SK-N-SH (cell line): Measurements from ENCODE around the gene LTC4S. TPM values are rescaled to one million over a fixed set of nuclear protein-coding genes. Genes with fewer than 3 reads are reported as not detected.

Source experiments
- CTCF ChIA-PET: fragments of 300-600, 350-600 bp; formaldehyde crosslinking; extraction: SDS; loops from one replicate; lab custom pipeline; 2021; lab: Yijun Ruan, JAX
- POLR2A ChIA-PET: fragments of 350-600 bp; sonication (Branson Sonifier 250); formaldehyde crosslinking; extraction: SDS; loops from one replicate; lab custom pipeline; 2020; ENCODE audit warnings: antibody characterized with exemption, inconsistent platforms; lab: Yijun Ruan, JAX
- DNase-seq: peaks from one replicate; pipeline ENCODE4 v3.0.0; 2012
- H2AFZ ChIP-seq: fragments of 200-600 bp; sonication (generic); 2 replicates; pipeline ENCODE4 v1.8.1; 2016; ENCODE audit warnings: antibody characterized with exemption, mild to moderate bottlenecking, low read depth
- H3F3A ChIP-seq: fragments of 200-600 bp; sonication (generic); replicated peaks from 2 replicates; pipeline ENCODE3; 2016; ENCODE audit warnings: antibody characterized with exemption, mild to moderate bottlenecking; ENCODE audit not compliant: insufficient read depth
- H3K27ac ChIP-seq, 2 experiments: fragments of 200-500 bp in 1 of 2; fragments of 200-600 bp in 1 of 2; sonication (Bioruptor generic) in 1 of 2; sonication (generic), shearing (Covaris generic) in 1 of 2; 2 replicates each; pipeline versions ENCODE4 v1.5.1 to v1.6.1; 2014 to 2016; ENCODE audit warnings: low read depth in 2 of 2, inconsistent platforms in 1 of 2, low read length in 1 of 2, mild to moderate bottlenecking in 1 of 2, mixed read lengths in 1 of 2
- H3K27me3 ChIP-seq: fragments of 200-600 bp; sonication (generic), shearing (Covaris generic); 2 replicates; pipeline ENCODE4 v1.6.1; 2016; ENCODE audit warnings: mixed run types; ENCODE audit not compliant: insufficient read depth
- H3K36me3 ChIP-seq, 2 experiments: fragments of 200-500 bp in 1 of 2; fragments of 200-600 bp in 1 of 2; sonication (Bioruptor generic) in 1 of 2; sonication (generic) in 1 of 2; replicated peaks in 1 of 2; 2 replicates each; pipeline versions ENCODE3 to v1.5.1; 2014 to 2016; ENCODE audit warnings: low read length in 1 of 2, mild to moderate bottlenecking in 1 of 2; ENCODE audit not compliant: insufficient read depth in 2 of 2, control insufficient read depth in 1 of 2
- H3K4me1 ChIP-seq, 2 experiments: fragments of 200-500 bp in 1 of 2; fragments of 200-600 bp in 1 of 2; sonication (Bioruptor generic) in 1 of 2; sonication (generic), shearing (Covaris generic) in 1 of 2; 2 replicates each; pipeline versions ENCODE4 v1.5.1 to v1.6.1; 2014 to 2016; ENCODE audit warnings: low read depth in 1 of 2, low read length in 1 of 2, mixed run types in 1 of 2; ENCODE audit not compliant: insufficient read depth in 2 of 2, control insufficient read depth in 1 of 2
- H3K4me2 ChIP-seq: fragments of 200-600 bp; sonication (generic), shearing (Covaris generic); 2 replicates; pipeline ENCODE4 v1.6.1; 2017; ENCODE audit warnings: mixed run types
- H3K4me3 ChIP-seq, 2 experiments: fragments of 200-500 bp in 1 of 2; fragments of 200-600 bp in 1 of 2; sonication (Bioruptor generic) in 1 of 2; sonication (generic), shearing (Covaris generic) in 1 of 2; 2 replicates each; pipeline versions ENCODE4 v1.5.1 to v1.8.1; 2014 to 2016; ENCODE audit warnings: low read depth in 2 of 2, inconsistent platforms in 1 of 2, low read length in 1 of 2, mild to moderate bottlenecking in 1 of 2, mixed read lengths in 1 of 2, moderate library complexity in 1 of 2
- H3K79me2 ChIP-seq: fragments of 200-600 bp; sonication (generic); 2 replicates; pipeline ENCODE4 v1.8.1; 2017; ENCODE audit warnings: mild to moderate bottlenecking; ENCODE audit not compliant: insufficient read depth
- H3K9ac ChIP-seq: fragments of 200-600 bp; sonication (generic); 2 replicates; pipeline ENCODE4 v1.6.1; 2017; ENCODE audit warnings: mixed run types
- H3K9me2 ChIP-seq: fragments of 200-600 bp; sonication (generic); 2 replicates; pipeline ENCODE4 v1.6.1; 2017; ENCODE audit warnings: mixed run types
- H3K9me3 ChIP-seq: fragments of 200-600 bp; sonication (generic); 2 replicates; pipeline ENCODE4 v1.6.1; 2017; ENCODE audit warnings: mixed run types, mild to moderate bottlenecking, moderate library complexity
- H4K20me1 ChIP-seq: fragments of 200-600 bp; sonication (generic); 2 replicates; pipeline ENCODE4 v1.6.1; 2017; ENCODE audit warnings: mild to moderate bottlenecking, mixed run types; ENCODE audit not compliant: insufficient read depth
- ELF1 ChIP-seq: IDR thresholded peaks from 2 replicates; pipeline ENCODE4 v1.4.0; 2012
- EZH2phosphoT487 ChIP-seq: fragments of 200-600 bp; sonication (generic); IDR thresholded peaks from 2 replicates; pipeline ENCODE4 v1.6.1; 2017; ENCODE audit warnings: low read depth, mixed run types, mild to moderate bottlenecking, antibody characterized with exemption, moderate library complexity, borderline replicate concordance
- FOXJ3 ChIP-seq: sonication (generic); formaldehyde crosslinking; IDR thresholded peaks from 2 replicates; pipeline ENCODE4 v1.5.1; 2020; ENCODE audit warnings: mild to moderate bottlenecking, missing genetic modification reagents
- IRF3 ChIP-seq: fragments of 150-350 bp; IDR thresholded peaks from 2 replicates; pipeline ENCODE4 v1.6.1; 2016; ENCODE audit warnings: mild to moderate bottlenecking, low read depth, low read length
- MEF2A ChIP-seq: IDR thresholded peaks from 2 replicates; pipeline ENCODE4 v1.4.0; 2012; ENCODE audit warnings: low read depth, borderline replicate concordance
- PBX3 ChIP-seq: IDR thresholded peaks from 2 replicates; pipeline ENCODE4; 2012
- POLR2AphosphoS5 ChIP-seq: IDR thresholded peaks from 2 replicates; pipeline ENCODE4 v1.6.1; 2012; ENCODE audit warnings: low read depth, low read length
- RFX5 ChIP-seq: IDR thresholded peaks from 2 replicates; pipeline ENCODE4 v1.6.1; 2012; ENCODE audit warnings: mild to moderate bottlenecking, improper control_type of control experiment, low read length
- TAF1 ChIP-seq: IDR thresholded peaks from 2 replicates; pipeline ENCODE4 v1.6.1; 2012; ENCODE audit warnings: low read depth, mild to moderate bottlenecking, low read length, moderate library complexity, borderline replicate concordance
- TCF12 ChIP-seq: IDR thresholded peaks from 2 replicates; pipeline ENCODE4 v1.4.0; 2012
- WGBS: methylation state at CpG from one replicate; pipeline ENCODE4 v1.1.6; 2017; ENCODE audit warnings: low lambda C conversion rate; 5-methylcytosine and 5-hydroxymethylcytosine counted together
- polyA plus RNA-seq, 3 experiments: library from polyadenylated mRNA; depleted of rRNA; stranded (reverse); fragments of >200 nt; gene quantifications; 2 replicates each; pipeline ENCODE4 v1.2.3, GENCODE V29; 2012

Gene LTC4S
- polyA plus RNA-seq, 1 of the 3 experiments (the other 2 are of a cell fraction) = 0.43 TPM

- Histone ChIP-seq H4K20me1 (peaks cover 16% of the 10 kb centered on the region), H3K27me3 (no peaks in the 10 kb centered on the region), H3K36me3 (peaks cover 0 to 49% of the 10 kb centered on the region in 2 experiments), H3K4me2 (no peak overlapping the region), H3F3A (peaks cover 4% of the 10 kb centered on the region), H2AFZ (no peak overlapping the region), H3K9me3 (no peaks in the 10 kb centered on the region), H3K9ac (no peak overlapping the region), H3K79me2 (peaks cover 21% of the 10 kb centered on the region; the same call in 1 of the 2 replicates), H3K9me2 (no peaks in the 10 kb centered on the region), H3K27ac (no peak overlapping the region), H3K4me1 (peaks cover 4 to 15% of the 10 kb centered on the region in 2 experiments; a peak in 3 of 4 replicates), H3K4me3 (no peak overlapping the region)
- WGBS = 97% methylated on average over 5 of the region's 23 CpGs
- POLR2A ChIA-PET = interaction anchor here (1.9 kb wide), 1 partner anchor 21 kb away, joined by 4 read pairs; no protein-coding TSS in a partner anchor
- CTCF ChIA-PET = interaction anchor here (3.9 to 8.3 kb wide), 2 partner anchors 9 to 35 kb away, joined by 24 to 67 read pairs; partner anchors contain the start of gene MGAT4B
- no peak for DNase-seq
- TF ChIP-seq TCF12 (no peak), MEF2A (no peak)
These were observed 4.5 kb downstream of the LTC4S start for GRCh38 chr5:179798144-179798770.

- CTCF ChIA-PET = interaction anchor here (8.3 kb wide), 1 partner anchor 36 kb away, joined by 67 read pairs; no protein-coding TSS in a partner anchor
- Histone ChIP-seq H3K36me3 (peaks cover 0 to 49% of the 10 kb centered on the region in 2 experiments), H3K9me3 (no peaks in the 10 kb centered on the region), H3K4me3 (no peak overlapping the region), H3K4me1 (peaks cover 7 to 22% of the 10 kb centered on the region in 2 experiments; a peak in 3 of 4 replicates), H3K4me2 (no peak overlapping the region), H3K27ac (no peak overlapping the region), H2AFZ (no peak overlapping the region), H3K9me2 (no peaks in the 10 kb centered on the region), H3K79me2 (peaks cover 26% of the 10 kb centered on the region), H3K27me3 (no peaks in the 10 kb centered on the region), H4K20me1 (peaks cover 21% of the 10 kb centered on the region), H3F3A (peaks cover 4% of the 10 kb centered on the region), H3K9ac (no peak overlapping the region)
- TF ChIP-seq IRF3 (no peak), FOXJ3 (CRISPR knock-in tag) (no peak), PBX3 (no peak), EZH2phosphoT487 (no peak), ELF1 (no peak), RFX5 (no peak), TCF12 (no peak), POLR2AphosphoS5 (no peak), TAF1 (no peak)
- 98% methylated on average over 31 of the region's 36 CpGs for WGBS
- DNase-seq = no peak
- POLR2A ChIA-PET = no interaction called here
These were observed 5.2 kb downstream of the LTC4S start for GRCh38 chr5:179798771-179799643.
